Muscle of leg (tissue), 11 donors: ENCODE results near the gene PFKP. TPM values are rescaled to one million over a fixed set of nuclear protein-coding genes. Genes with fewer than 3 reads are reported as not detected.

Experiments used
- DNase-seq: peaks from one replicate; pipeline ENCODE4 v3.0.0; 2013
- H3K27ac ChIP-seq: one replicate; pipeline ENCODE4 v1.5.1; 2013; ENCODE audit warnings: mild to moderate bottlenecking, low read length, control low read depth
- H3K27me3 ChIP-seq: one replicate; pipeline ENCODE4 v1.6.1; 2013; ENCODE audit warnings: low read length; ENCODE audit not compliant: control insufficient read depth, insufficient read depth
- H3K36me3 ChIP-seq: one replicate; pipeline ENCODE4 v1.6.1; 2013; ENCODE audit warnings: low read length; ENCODE audit not compliant: control insufficient read depth, insufficient read depth
- H3K4me1 ChIP-seq: one replicate; pipeline ENCODE4 v1.6.1; 2013; ENCODE audit warnings: low read length; ENCODE audit not compliant: control insufficient read depth, insufficient read depth
- H3K4me3 ChIP-seq: one replicate; pipeline ENCODE4 v1.5.1; 2013; ENCODE audit warnings: low read length, control low read depth
- H3K9me3 ChIP-seq: replicated peaks from 2 replicates; pipeline ENCODE4 v1.6.1; 2013; ENCODE audit warnings: low read depth, low read length; ENCODE audit not compliant: control insufficient read depth
- WGBS: methylation state at CpG from one replicate; pipeline ENCODE4 v1.1.5; 2013; ENCODE audit warnings: missing lambda C conversion rate; ENCODE audit not compliant: insufficient coverage; 5-methylcytosine and 5-hydroxymethylcytosine counted together
- polyA plus RNA-seq, 8 donors: library from polyadenylated mRNA; unstranded; fragments of 120-200 nt; gene quantifications; one replicate each; pipeline versions ENCODE4 v1.2.1 to v1.2.3, GENCODE V29; 2013; ENCODE audit warnings: inconsistent platforms in 1 of 8, low replicate concordance in 1 of 8; ENCODE audit not compliant: insufficient read length in 8 of 8, insufficient read depth in 1 of 8
- total RNA-seq: library from RNA; stranded (reverse); fragments of 120-200 nt; gene quantifications from one replicate; pipeline ENCODE4 v1.2.4, GENCODE V29; 2013

PFKP gene
- total and polyA plus RNA-seq, 9 donors = 15.0 to 24.4 (median 18.6) TPM

DNA sequence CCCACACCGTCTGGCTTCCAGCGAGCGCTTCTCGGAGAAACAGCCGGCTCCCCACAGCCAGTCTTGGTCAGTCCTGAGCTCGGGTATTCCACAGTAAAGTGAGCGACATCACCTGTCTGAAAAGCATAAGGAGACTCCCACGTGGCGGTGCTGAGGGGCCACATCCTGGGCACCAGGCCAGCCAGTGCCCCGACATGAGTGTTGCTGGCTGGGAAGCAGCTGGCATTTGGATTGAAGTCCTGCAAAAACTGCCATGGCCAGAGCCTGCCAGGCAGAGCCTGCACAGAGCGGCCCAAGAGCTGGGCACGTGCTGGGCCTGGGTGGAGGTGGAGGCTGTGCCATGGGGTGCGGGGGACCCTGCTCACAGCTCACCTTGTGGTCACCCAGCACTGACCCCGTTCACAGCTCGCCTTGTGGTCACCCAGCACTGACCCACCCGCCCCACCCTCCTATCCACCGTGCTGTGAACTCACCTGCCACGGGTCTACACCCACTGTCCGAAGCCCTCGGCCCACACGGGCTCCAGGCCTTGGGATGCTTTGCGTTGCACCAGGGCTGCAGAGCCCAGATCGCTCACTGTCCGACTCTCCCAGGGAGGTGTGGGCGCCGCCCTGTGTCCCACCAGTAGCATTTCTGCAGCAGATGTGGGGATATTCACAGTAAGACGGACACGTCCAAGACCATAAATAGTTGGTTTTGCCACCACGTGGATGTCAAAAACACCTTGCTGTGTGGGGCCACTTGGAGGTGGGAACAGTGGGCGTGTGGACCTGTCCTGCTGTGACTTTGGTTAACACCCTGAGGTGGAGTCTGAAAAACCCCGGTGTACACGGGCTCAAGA, 56.4 kb downstream of the PFKP start:
- peaks cover 29% of the 10 kb centered on the region for H3K4me1 ChIP-seq
- H3K4me3 ChIP-seq = no peak overlapping the region
- no peak overlapping the region for H3K27ac ChIP-seq
- peaks cover 8% of the 10 kb centered on the region for H3K9me3 ChIP-seq
- WGBS = 85% methylated on average over 27 of the region's 32 CpGs
- no peaks in the 10 kb centered on the region for H3K27me3 ChIP-seq
- DNase-seq = no peak
- H3K36me3 ChIP-seq = peaks cover 16% of the 10 kb centered on the region

DNA sequence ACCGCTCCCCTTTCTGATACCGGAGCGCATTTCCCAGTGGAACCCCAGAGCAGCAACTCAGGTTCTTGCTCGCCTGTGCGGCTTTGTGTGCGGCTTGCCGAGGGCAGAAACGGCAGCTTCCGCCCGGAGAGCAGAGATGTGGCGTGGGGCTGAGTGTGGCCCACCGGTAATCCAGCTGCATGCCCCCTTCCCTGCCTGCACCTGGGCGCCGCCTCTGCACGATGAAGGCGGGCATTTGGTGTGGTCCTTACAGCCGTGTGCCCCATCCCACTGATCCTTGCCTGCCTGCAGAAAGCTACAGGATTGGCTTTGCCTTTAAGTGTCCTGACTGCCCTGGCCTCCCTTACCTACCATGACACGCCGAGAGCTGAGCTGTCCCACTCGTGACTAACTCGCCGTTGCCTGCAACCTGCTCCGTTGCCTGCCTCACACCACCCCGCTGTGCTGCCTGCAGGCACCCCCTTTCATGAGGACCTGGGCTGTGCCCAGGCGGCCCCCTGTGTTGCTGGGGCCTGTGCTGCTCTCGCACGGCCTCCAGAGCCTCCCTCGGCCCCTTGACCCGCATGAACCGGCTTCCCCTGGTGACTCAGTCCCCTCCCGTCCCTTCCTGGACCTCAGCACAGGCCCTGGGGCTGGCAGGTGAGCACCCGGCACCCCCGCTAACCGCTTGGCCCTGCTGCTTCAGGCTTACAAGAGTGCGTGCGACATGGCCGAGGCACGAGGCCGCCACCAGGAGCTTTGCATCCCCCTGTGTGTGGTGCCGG, 57.2 kb downstream of the PFKP start:
- Histone ChIP-seq H3K27ac (no peak overlapping the region), H3K4me1 (peaks cover 28% of the 10 kb centered on the region), H3K9me3 (peaks cover 8% of the 10 kb centered on the region), H3K36me3 (peaks cover 15% of the 10 kb centered on the region), H3K4me3 (no peak overlapping the region), H3K27me3 (no peaks in the 10 kb centered on the region)
- 91% methylated on average over 40 of the region's 40 CpGs for WGBS
- DNase-seq = no peak

GRCh38 chr10:3125527-3126170, 58.3 kb downstream of the PFKP start:
- peaks cover 28% of the 10 kb centered on the region for H3K4me1 ChIP-seq
- H3K27ac ChIP-seq = peak overlapping the region; percentile 84
- H3K27me3 ChIP-seq = no peaks in the 10 kb centered on the region
- 81% methylated on average over 24 of the region's 24 CpGs for WGBS
- no peak for DNase-seq
- peaks cover 8% of the 10 kb centered on the region for H3K9me3 ChIP-seq
- peaks cover 24% of the 10 kb centered on the region for H3K36me3 ChIP-seq
- no peak overlapping the region for H3K4me3 ChIP-seq

DNA sequence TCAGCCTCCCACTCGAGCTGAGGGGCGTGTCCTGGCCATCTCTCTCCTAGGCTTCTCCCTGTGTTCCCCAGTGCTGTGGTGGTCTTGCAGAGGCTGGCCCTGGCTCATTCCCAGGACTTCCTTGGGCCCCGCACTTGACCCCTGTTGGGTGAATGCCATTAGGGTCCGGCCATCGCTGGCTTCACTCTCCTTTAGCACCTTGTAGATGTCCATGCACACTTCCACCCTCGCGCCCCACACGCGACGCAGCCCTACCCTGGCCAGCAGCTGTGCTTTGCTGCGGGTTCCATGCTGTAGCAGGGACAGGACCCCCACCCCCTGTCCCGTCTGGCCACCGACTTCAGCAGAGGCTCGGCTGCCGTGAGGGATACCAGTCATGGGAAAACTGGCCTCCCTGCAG, 58.9 kb downstream of the PFKP start:
- Histone ChIP-seq H3K36me3 (peaks cover 27% of the 10 kb centered on the region), H3K27ac (peak overlapping the region; percentile 84), H3K4me3 (no peak overlapping the region), H3K4me1 (peaks cover 28% of the 10 kb centered on the region), H3K27me3 (no peaks in the 10 kb centered on the region), H3K9me3 (peaks cover 8% of the 10 kb centered on the region)
- no peak for DNase-seq
- 75% methylated on average over 15 of the region's 15 CpGs for WGBS

DNA sequence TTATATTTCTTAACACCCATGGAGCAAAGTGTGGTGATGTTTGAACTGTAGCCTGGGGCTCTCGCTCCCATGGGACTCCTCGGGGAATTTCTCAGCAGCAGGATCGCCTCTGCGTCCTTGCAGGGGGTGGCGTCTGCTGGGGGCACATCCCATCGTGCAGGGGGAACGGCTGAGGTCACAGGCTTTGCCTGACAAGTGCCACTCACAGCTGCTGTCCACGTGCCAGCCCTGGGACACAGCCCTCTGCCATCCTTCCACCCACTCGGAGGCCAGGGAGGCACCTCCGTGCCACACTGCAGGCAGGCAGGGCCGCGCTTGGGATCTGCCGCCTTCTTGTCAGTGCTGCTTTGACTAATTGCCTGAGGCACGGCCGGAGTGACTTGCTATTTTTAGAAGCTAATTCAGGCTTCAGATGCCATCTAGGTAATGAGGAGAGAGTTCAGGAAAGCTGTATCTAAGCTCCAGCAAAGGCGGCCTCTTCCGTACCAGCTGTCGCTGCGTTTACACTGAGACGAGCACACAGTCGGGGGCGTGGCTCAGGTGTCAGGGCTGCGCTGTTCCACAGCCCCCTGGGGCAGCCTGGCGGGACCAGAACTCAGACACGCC, 59.5 kb downstream of the PFKP start:
- peak; percentile 69 for DNase-seq
- Histone ChIP-seq H3K4me1 (peaks cover 28% of the 10 kb centered on the region), H3K27ac (peak overlapping the region; percentile 84), H3K27me3 (no peaks in the 10 kb centered on the region), H3K4me3 (no peak overlapping the region), H3K9me3 (peaks cover 8% of the 10 kb centered on the region), H3K36me3 (peaks cover 31% of the 10 kb centered on the region)
- WGBS = 55% methylated on average over 23 of the region's 25 CpGs

DNA sequence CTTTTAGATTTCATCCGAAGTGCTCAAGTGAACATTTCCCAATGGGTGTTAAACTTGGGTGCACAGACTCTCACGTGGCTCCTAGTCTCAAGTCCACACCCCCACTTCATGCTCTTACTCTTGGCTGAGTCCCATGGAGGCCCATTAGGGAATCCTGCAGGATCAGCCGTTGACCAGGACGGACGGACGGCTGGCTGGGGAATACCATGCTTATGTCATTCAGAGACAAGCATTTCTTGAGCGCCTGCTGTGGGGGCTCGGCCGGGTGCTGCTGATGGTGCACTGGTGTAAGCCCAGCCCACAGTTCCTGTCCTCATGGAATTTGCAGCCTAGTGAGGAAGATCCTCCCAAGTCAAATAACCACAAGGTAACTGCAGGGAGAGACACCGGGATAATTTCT, 60.6 kb downstream of the PFKP start:
- Histone ChIP-seq H3K4me3 (no peak overlapping the region), H3K27ac (no peak overlapping the region), H3K36me3 (peaks cover 34% of the 10 kb centered on the region), H3K4me1 (peaks cover 28% of the 10 kb centered on the region), H3K27me3 (no peaks in the 10 kb centered on the region), H3K9me3 (peaks cover 8% of the 10 kb centered on the region)
- DNase-seq = no peak
- WGBS = 63% methylated on average over 9 of the region's 10 CpGs

DNA sequence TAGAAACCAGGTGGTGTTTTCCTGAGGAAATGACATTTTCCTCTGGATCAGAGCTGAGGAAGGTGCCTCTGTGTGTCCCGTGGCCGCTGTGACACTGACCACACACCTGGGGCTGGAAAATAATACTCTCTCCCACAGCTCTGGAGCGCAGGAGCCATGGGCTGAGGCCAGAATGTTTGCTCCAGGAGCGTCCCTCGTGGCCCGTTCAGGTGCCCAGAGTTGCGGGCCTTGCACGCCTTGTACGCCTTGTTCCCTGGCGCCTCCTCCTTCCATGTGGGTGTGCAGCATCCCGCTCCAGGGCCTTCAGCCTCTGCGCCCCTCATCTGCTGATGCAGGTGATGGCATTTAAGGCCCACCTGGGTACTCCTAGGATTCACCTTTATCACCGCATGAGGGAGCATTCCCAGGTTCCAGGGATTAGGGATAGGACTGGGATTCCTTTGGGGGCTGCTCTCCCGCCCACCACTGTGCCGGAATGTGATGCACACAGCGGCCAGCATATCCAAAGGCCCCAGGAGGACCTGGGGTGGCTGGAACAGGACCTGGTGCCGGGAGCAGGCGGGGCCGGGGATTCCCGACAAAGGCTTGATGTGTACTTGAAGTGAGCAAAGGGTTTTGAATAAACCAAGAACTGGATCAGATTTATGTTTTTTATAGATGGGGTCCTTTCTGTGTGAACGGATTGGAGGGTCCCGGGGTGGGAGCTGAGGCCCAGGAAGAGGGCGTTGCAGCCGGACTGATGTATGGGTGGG, 61.2 kb downstream of the PFKP start:
- no peak for DNase-seq
- Histone ChIP-seq H3K4me3 (no peak overlapping the region), H3K4me1 (peaks cover 23% of the 10 kb centered on the region), H3K27ac (no peak overlapping the region), H3K36me3 (peaks cover 32% of the 10 kb centered on the region), H3K27me3 (no peaks in the 10 kb centered on the region), H3K9me3 (peaks cover 8% of the 10 kb centered on the region)
- WGBS = 91% methylated on average over 23 of the region's 24 CpGs

GRCh38 chr10:3129581-3130340, 62.4 kb downstream of the PFKP start:
- Histone ChIP-seq H3K4me1 (peaks cover 21% of the 10 kb centered on the region), H3K27me3 (no peaks in the 10 kb centered on the region), H3K27ac (no peak overlapping the region), H3K9me3 (peaks cover 8% of the 10 kb centered on the region), H3K4me3 (no peak overlapping the region), H3K36me3 (peaks cover 40% of the 10 kb centered on the region)
- DNase-seq = no peak
- 95% methylated on average over 39 of the region's 40 CpGs for WGBS

DNA sequence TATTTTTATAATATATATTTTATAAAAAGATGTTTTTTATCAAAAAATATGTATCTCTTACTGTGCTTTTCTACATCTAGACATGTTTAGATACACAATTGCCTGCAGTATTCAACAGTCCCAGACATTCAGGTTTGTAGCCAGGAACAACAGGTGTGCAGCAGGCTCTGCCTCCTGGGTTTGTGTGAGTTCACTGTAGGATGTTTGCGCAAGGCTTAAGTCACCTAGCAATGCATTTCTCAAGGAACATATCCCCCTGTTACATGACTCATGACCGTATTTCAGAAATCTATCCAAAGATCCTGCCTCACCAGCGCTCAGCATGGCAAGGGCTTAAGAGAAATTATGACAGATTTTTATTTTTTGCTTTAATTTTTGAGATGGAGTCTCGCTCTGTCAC, 63.8 kb downstream of the PFKP start:
- Histone ChIP-seq H3K27me3 (no peaks in the 10 kb centered on the region), H3K9me3 (peaks cover 8% of the 10 kb centered on the region), H3K4me1 (peaks cover 22% of the 10 kb centered on the region), H3K27ac (no peak overlapping the region), H3K4me3 (no peak overlapping the region), H3K36me3 (peaks cover 50% of the 10 kb centered on the region)
- DNase-seq = no peak
- no CpG with 5 or more reads among the region's 4 CpGs for WGBS
